HepG2 (cell line): ENCODE results near the gene BTBD19. TPM values are rescaled to one million over a fixed set of nuclear protein-coding genes. Genes with fewer than 3 reads are reported as not detected.

Experiments used
- ARID2 ChIP-seq: sonication (generic); formaldehyde crosslinking; IDR thresholded peaks from 2 replicates; pipeline ENCODE4 v1.8.1; 2022; ENCODE audit warnings: mild to moderate bottlenecking, missing genetic modification reagents, borderline replicate concordance
- CTCF ChIP-seq: sonication (generic); formaldehyde crosslinking; IDR thresholded peaks from 2 replicates; pipeline ENCODE4 v1.5.0; 2020; ENCODE audit warnings: mild to moderate bottlenecking, missing genetic modification reagents, moderate library complexity
- GATAD2A ChIP-seq: IDR thresholded peaks from 2 replicates; pipeline ENCODE4 v1.6.1; 2016
- HOMEZ ChIP-seq: IDR thresholded peaks from 2 replicates; pipeline ENCODE4 v1.6.1; 2016; ENCODE audit warnings: low read depth
- KLF12 ChIP-seq: sonication (generic); formaldehyde crosslinking; IDR thresholded peaks from 2 replicates; pipeline ENCODE4 v1.4.0; 2020; ENCODE audit warnings: missing genetic modification reagents, borderline replicate concordance
- MED13 ChIP-seq: sonication (generic); formaldehyde crosslinking; IDR thresholded peaks from 2 replicates; pipeline ENCODE4 v1.5.0; 2020; ENCODE audit warnings: missing genetic modification reagents
- MIER2 ChIP-seq: IDR thresholded peaks from 2 replicates; pipeline ENCODE4 v1.6.1; 2016; ENCODE audit warnings: missing biosample characterization, missing genetic modification reagents
- NAIF1 ChIP-seq: sonication (generic); formaldehyde crosslinking; IDR thresholded peaks from 2 replicates; pipeline ENCODE4 v1.5.0; 2020; ENCODE audit warnings: mild to moderate bottlenecking, missing genetic modification reagents, borderline replicate concordance
- ZBTB14 ChIP-seq: sonication (generic); formaldehyde crosslinking; IDR thresholded peaks from 2 replicates; pipeline ENCODE4 v1.4.0; 2020; ENCODE audit warnings: missing genetic modification reagents
- ZEB1 ChIP-seq: IDR thresholded peaks from 2 replicates; pipeline ENCODE4 v1.6.1; 2012; ENCODE audit warnings: mild to moderate bottlenecking, low read depth, inconsistent platforms; ENCODE audit not compliant: insufficient replicate concordance
- ZFP1 ChIP-seq: IDR thresholded peaks from 2 replicates; pipeline ENCODE4 v1.6.1; 2016
- ZFX ChIP-seq: sonication (generic); formaldehyde crosslinking; IDR thresholded peaks from 2 replicates; pipeline ENCODE4 v1.4.0; 2020; ENCODE audit warnings: mild to moderate bottlenecking, low read depth, missing genetic modification reagents, moderate library complexity
- ZKSCAN1 ChIP-seq: fragments of 150-350 bp; IDR thresholded peaks from 2 replicates; pipeline ENCODE4 v1.6.1; 2014; ENCODE audit warnings: low read length
- ZNF143 ChIP-seq: sonication (generic); formaldehyde crosslinking; IDR thresholded peaks from 2 replicates; pipeline ENCODE4 v1.4.0; 2020; ENCODE audit warnings: missing genetic modification reagents
- ZNF160 ChIP-seq: sonication (generic); formaldehyde crosslinking; IDR thresholded peaks from 2 replicates; pipeline ENCODE4 v1.8.0; 2022; ENCODE audit warnings: mild to moderate bottlenecking, inconsistent platforms, missing genetic modification reagents
- ZNF225 ChIP-seq: sonication (generic); formaldehyde crosslinking; IDR thresholded peaks from 2 replicates; pipeline ENCODE4 v1.4.0; 2020; ENCODE audit warnings: mild to moderate bottlenecking, missing genetic modification reagents
- ZNF296 ChIP-seq: sonication (generic); formaldehyde crosslinking; conservative IDR thresholded peaks from 2 replicates; pipeline ENCODE4 v1.5.0; 2020; ENCODE audit warnings: mild to moderate bottlenecking, missing genetic modification reagents
- ZZZ3 ChIP-seq: sonication (generic); formaldehyde crosslinking; IDR thresholded peaks from 2 replicates; pipeline ENCODE4 v1.4.0; 2020; ENCODE audit warnings: missing genetic modification reagents, mild to moderate bottlenecking, borderline replicate concordance
- polyA plus RNA-seq, 8 experiments: library from polyadenylated mRNA; depleted of rRNA in 3 of 8; stranded (reverse) in 7 of 8; unstranded in 1 of 8; fragments of >200 nt; fragmentation: Illumina TruSeq in 4 of 8; extraction: Trizol in 4 of 8; gene quantifications; 2 replicates each; pipeline versions ENCODE4 v1.2.1 to v1.2.3, GENCODE V29; 2011 to 2016; ENCODE audit warnings: low read depth in 4 of 8, missing spikeins in 1 of 8, mixed read lengths in 1 of 8; ENCODE audit not compliant: insufficient read depth in 1 of 8
- total RNA-seq, 5 experiments: library from RNA; depleted of rRNA; stranded (reverse); fragments of >200 nt; fragmentation: Illumina TruSeq; extraction: Trizol; gene quantifications; 2 replicates each; pipeline ENCODE4 v1.2.3, GENCODE V29; 2016; ENCODE audit warnings: low read depth in 1 of 5
- TF ChIP-seq, protein P1 (sequence below): sonication (generic); formaldehyde crosslinking; IDR thresholded peaks from 2 replicates; pipeline ENCODE4 v1.5.1; 2020; ENCODE audit warnings: mild to moderate bottlenecking, missing genetic modification reagents, moderate library complexity

The BTBD19 gene
- total and polyA plus RNA-seq, 2 of the 13 experiments (the other 11 are each of a cell fraction or from before 2014, with no cell fraction given): 2.7 to 6.7 TPM

DNA sequence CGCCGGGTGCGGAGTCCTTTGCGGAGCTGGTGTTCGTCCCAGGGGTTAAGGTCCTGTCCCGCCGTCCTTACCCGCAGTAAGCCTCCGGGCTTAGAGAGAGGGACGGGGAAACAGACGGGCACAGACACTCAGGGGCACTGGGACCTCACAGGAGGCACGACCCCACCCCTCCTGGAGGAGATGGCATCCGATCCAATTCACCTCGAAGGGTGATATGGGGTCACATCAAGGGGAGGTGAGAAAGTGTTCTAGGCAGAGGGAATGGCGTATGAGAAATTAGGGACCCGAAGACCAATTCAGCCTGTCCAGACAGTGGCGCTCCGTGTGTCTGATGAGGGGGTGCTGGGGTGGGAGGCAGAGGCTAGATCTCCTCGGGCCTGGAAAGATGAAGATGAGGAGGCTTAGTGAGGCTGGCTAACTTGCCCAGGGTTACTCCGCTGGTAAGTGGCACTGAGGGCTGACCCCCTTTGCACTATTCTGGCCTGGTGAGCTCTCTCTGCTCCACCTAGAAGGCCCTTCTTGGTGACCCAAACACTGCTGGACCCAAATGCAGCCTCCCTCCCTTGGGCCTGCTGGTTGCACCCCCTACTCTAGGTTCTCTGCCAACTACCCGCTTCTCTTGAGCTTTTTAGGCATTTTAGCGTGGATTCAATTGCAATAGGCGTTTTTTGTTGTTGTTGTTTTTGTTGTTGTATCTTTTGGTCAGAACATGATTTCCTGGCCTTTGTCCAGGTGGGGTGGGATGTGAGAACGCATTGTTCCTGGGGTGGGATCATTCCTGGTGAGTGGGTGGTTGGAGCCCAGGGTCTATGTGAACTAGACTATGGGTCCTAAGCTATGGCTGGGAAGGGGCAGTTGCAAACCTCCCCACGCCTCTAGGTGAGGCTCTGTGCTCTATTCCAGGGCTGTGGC is 12.3 kb downstream of the BTBD19 start (continued):
- TF ChIP-seq HOMEZ (CRISPR knock-in tag) (no peak), ZBTB14 (CRISPR knock-in tag) (no peak), NAIF1 (CRISPR knock-in tag) (no peak), ZNF225 (CRISPR knock-in tag) (0 out of 2 replicates have a peak, but pooled peaks have one; percentile 32), ZFP1 (CRISPR knock-in tag) (no peak), ZKSCAN1 (no peak), ZFX (CRISPR knock-in tag) (peak; percentile 18), ZNF296 (no peak), MED13 (CRISPR knock-in tag) (no peak), CTCF (CRISPR knock-in tag) (peak; percentile 27; the same call in 1 of the 2 replicates), GATAD2A (CRISPR knock-in tag) (no peak), ARID2 (no peak), KLF12 (CRISPR knock-in tag) (0 out of 2 replicates have a peak, but pooled peaks have one; percentile 28), ZZZ3 (CRISPR knock-in tag) (no peak), ZNF160 (CRISPR knock-in tag) (0 out of 2 replicates have a peak, but pooled peaks have one; percentile 18), ZEB1 (no peak), ZNF143 (peak; percentile 8; the same call in 1 of the 2 replicates), MIER2 (no peak)
- TF ChIP-seq, protein P1, sequence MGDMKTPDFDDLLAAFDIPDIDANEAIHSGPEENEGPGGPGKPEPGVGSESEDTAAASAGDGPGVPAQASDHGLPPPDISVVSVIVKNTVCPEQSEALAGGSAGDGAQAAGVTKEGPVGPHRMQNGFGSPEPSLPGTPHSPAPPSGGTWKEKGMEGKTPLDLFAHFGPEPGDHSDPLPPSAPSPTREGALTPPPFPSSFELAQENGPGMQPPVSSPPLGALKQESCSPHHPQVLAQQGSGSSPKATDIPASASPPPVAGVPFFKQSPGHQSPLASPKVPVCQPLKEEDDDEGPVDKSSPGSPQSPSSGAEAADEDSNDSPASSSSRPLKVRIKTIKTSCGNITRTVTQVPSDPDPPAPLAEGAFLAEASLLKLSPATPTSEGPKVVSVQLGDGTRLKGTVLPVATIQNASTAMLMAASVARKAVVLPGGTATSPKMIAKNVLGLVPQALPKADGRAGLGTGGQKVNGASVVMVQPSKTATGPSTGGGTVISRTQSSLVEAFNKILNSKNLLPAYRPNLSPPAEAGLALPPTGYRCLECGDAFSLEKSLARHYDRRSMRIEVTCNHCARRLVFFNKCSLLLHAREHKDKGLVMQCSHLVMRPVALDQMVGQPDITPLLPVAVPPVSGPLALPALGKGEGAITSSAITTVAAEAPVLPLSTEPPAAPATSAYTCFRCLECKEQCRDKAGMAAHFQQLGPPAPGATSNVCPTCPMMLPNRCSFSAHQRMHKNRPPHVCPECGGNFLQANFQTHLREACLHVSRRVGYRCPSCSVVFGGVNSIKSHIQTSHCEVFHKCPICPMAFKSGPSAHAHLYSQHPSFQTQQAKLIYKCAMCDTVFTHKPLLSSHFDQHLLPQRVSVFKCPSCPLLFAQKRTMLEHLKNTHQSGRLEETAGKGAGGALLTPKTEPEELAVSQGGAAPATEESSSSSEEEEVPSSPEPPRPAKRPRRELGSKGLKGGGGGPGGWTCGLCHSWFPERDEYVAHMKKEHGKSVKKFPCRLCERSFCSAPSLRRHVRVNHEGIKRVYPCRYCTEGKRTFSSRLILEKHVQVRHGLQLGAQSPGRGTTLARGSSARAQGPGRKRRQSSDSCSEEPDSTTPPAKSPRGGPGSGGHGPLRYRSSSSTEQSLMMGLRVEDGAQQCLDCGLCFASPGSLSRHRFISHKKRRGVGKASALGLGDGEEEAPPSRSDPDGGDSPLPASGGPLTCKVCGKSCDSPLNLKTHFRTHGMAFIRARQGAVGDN (CRISPR knock-in tag): peak; percentile 88
